Endothelial cell (in vitro differentiated cells): ENCODE measurements around the gene CCDC18. TPM values are rescaled to one million over a fixed set of nuclear protein-coding genes. Genes with fewer than 3 reads are reported as not detected.

ENCODE experiments used
- DNase-seq: peaks from one replicate; pipeline ENCODE4 v3.0.0; 2021; ENCODE audit warnings: low spot score
- H3K27ac Mint-ChIP-seq: one replicate; pipeline ENCODE4 v1.8.0; 2021; ENCODE audit warnings: mixed read lengths, inconsistent platforms; ENCODE audit not compliant: unreplicated experiment
- H3K27me3 Mint-ChIP-seq: one replicate; pipeline ENCODE4 v1.8.0; 2021; ENCODE audit warnings: mild to moderate bottlenecking, moderate library complexity, mixed read lengths, inconsistent platforms; ENCODE audit not compliant: unreplicated experiment
- H3K36me3 Mint-ChIP-seq: one replicate; pipeline ENCODE4 v1.8.0; 2021; ENCODE audit warnings: mild to moderate bottlenecking, low read depth, mixed read lengths, inconsistent platforms; ENCODE audit not compliant: unreplicated experiment
- H3K4me1 Mint-ChIP-seq: one replicate; pipeline ENCODE4 v1.8.0; 2021; ENCODE audit warnings: mild to moderate bottlenecking, mixed read lengths, inconsistent platforms; ENCODE audit not compliant: unreplicated experiment
- H3K4me3 Mint-ChIP-seq: one replicate; pipeline ENCODE4 v1.8.0; 2021; ENCODE audit warnings: mild to moderate bottlenecking, mixed read lengths, inconsistent platforms; ENCODE audit not compliant: unreplicated experiment
- H3K9me3 Mint-ChIP-seq: one replicate; pipeline ENCODE4 v1.8.0; 2021; ENCODE audit warnings: mixed read lengths, inconsistent platforms; ENCODE audit not compliant: unreplicated experiment
- CTCF ChIP-seq: fragments of 200-600 bp; sonication (generic); IDR thresholded peaks from one replicate; pipeline ENCODE4 v1.5.0; 2021; ENCODE audit warnings: antibody characterized with exemption; ENCODE audit not compliant: unreplicated experiment
- total RNA-seq: library from RNA; stranded (reverse); fragmentation: NEBNext Ultra II Directional; extraction: Animal tissue kit (Norgen Biotek cat#: 25700); gene quantifications from one replicate; pipeline ENCODE4 v1.2.1, GENCODE V29; 2021; ENCODE audit not compliant: unreplicated experiment

CCDC18 gene
- total RNA-seq, 1 donor from 2014 or later, result 10.4 TPM

- Mint-ChIP-seq H3K27ac (no peak overlapping the region), H3K9me3 (no peaks in the 10 kb centered on the region), H3K27me3 (no peaks in the 10 kb centered on the region), H3K36me3 (no peaks in the 10 kb centered on the region), H3K4me1 (no peaks in the 10 kb centered on the region), H3K4me3 (no peak overlapping the region)
- DNase-seq, result no peak
- no peak for TF ChIP-seq CTCF
Measured at GRCh38 chr1:93317207-93317606, 136.7 kb downstream of the CCDC18 start.

DNA sequence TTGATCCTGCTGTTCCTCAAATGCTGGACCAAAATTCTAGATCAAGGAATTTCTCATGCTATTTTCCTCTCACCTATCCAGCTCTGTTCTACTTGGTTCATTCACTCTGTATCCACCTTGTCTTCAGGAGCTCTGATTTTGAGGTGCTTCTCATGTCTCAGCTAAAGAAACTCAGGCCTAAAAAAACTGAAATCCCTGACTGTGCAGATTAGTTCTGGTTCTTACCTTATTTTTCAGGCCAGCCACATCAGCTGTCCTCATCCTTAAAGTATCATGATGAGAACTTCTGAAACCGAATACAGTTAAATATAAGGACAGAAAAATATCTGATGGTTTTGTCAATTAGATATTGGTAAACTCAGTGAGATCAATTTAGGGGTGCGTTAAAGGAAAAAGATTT is 137.4 kb downstream of the CCDC18 start:
- TF ChIP-seq CTCF, result no peak
- no peaks in the 10 kb centered on the region for H3K4me1 Mint-ChIP-seq
- H3K27me3 Mint-ChIP-seq, result no peaks in the 10 kb centered on the region
- no peak for DNase-seq
- no peaks in the 10 kb centered on the region for H3K9me3 Mint-ChIP-seq
- no peaks in the 10 kb centered on the region for H3K36me3 Mint-ChIP-seq
- H3K4me3 Mint-ChIP-seq, result no peak overlapping the region
- no peak overlapping the region for H3K27ac Mint-ChIP-seq

GRCh38 chr1:93321720-93322119 is 141.2 kb downstream of the CCDC18 start:
- no peak for DNase-seq
- H3K36me3 Mint-ChIP-seq, result no peaks in the 10 kb centered on the region

GRCh38 chr1:93322349-93322748 is 141.8 kb downstream of the CCDC18 start:
- Mint-ChIP-seq H3K4me1 (no peaks in the 10 kb centered on the region), H3K27me3 (no peaks in the 10 kb centered on the region), H3K36me3 (no peaks in the 10 kb centered on the region), H3K27ac (no peak overlapping the region), H3K9me3 (no peaks in the 10 kb centered on the region), H3K4me3 (no peak overlapping the region)
- TF ChIP-seq CTCF, result no peak
- DNase-seq, result no peak

More at GRCh38 chr1:93321720-93322119, 141.2 kb downstream of the CCDC18 start:
- no peaks in the 10 kb centered on the region for H3K4me1 Mint-ChIP-seq
- no peak overlapping the region for H3K4me3 Mint-ChIP-seq
- H3K9me3 Mint-ChIP-seq, result no peaks in the 10 kb centered on the region
- H3K27ac Mint-ChIP-seq, result no peak overlapping the region
- H3K27me3 Mint-ChIP-seq, result no peaks in the 10 kb centered on the region
- TF ChIP-seq CTCF, result no peak

- DNase-seq, result no peak
- Mint-ChIP-seq H3K36me3 (no peaks in the 10 kb centered on the region), H3K4me1 (no peaks in the 10 kb centered on the region), H3K4me3 (no peak overlapping the region), H3K27me3 (no peaks in the 10 kb centered on the region), H3K27ac (no peak overlapping the region), H3K9me3 (no peaks in the 10 kb centered on the region)
- TF ChIP-seq CTCF, result no peak
Measured at GRCh38 chr1:93323185-93323820, 142.8 kb downstream of the CCDC18 start.
